Right renal pelvis (tissue), 4 donors: ENCODE measurements around the gene PAQR9. TPM values are rescaled to one million over a fixed set of nuclear protein-coding genes. Genes with fewer than 3 reads are reported as not detected.

Experiments
- DNase-seq, 4 donors: peaks; one replicate each; pipeline ENCODE4 v3.0.0-alpha.2; 2013; ENCODE audit warnings: low read depth in 4 of 4, low spot score in 3 of 4, missing footprints in 1 of 4
- polyA plus RNA-seq, 4 donors: library from polyadenylated mRNA; unstranded; fragments of 120-200 nt; gene quantifications; one replicate each; pipeline ENCODE4 v1.2.1, GENCODE V29; 2013; ENCODE audit not compliant: insufficient read length in 4 of 4

The PAQR9 gene
- polyA plus RNA-seq, 4 donors = 0.49 to 0.87 (median 0.69) TPM

- no peak for DNase-seq
These were observed 37.0 kb downstream of the PAQR9 start for GRCh38 chr3:142926368-142926944.

- no peak for DNase-seq
These were observed 38.3 kb downstream of the PAQR9 start for GRCh38 chr3:142925140-142925539.

- DNase-seq = no peak
These were observed 39.8 kb downstream of the PAQR9 start for GRCh38 chr3:142923694-142924093.

GRCh38 chr3:142916605-142917004, 46.9 kb downstream of the PAQR9 start:
- DNase-seq = no peak

GRCh38 chr3:142915636-142916035, 47.8 kb downstream of the PAQR9 start:
- no peak for DNase-seq

- DNase-seq = no peak
These were observed 49.1 kb downstream of the PAQR9 start for GRCh38 chr3:142914286-142914811.

GRCh38 chr3:142913432-142913831, 50.0 kb downstream of the PAQR9 start:
- DNase-seq = no peak

- no peak for DNase-seq
These were observed 50.9 kb downstream of the PAQR9 start for GRCh38 chr3:142912402-142913172.

Other genes starting within 250 kb of the PAQR9 start
- 10 to 100 TPM; 10.4 to 13.0 (median 11.1) TPM for gene TRPC1, start 239.6 kb downstream of the PAQR9 start, polyA plus RNA-seq
- 1 to 10 TPM; 4.8 to 6.6 (median 5.7) TPM for gene PCOLCE2, start 74.6 kb downstream of the PAQR9 start, polyA plus RNA-seq
- gene U2SURP, start 37.9 kb upstream of the PAQR9 start, polyA plus RNA-seq = 100 to 1,000 TPM; 132 to 160 (median 155) TPM
- 10 to 100 TPM; 28.0 to 34.0 (median 29.0) TPM for gene CHST2, start 156.1 kb upstream of the PAQR9 start, polyA plus RNA-seq